Peyer's patch (tissue), 4 donors: ENCODE results near the gene LARGE2. TPM values are rescaled to one million over a fixed set of nuclear protein-coding genes. Genes with fewer than 3 reads are reported as not detected.
A peak's percentile ranks its signal among the peaks of the same experiment; 100 is the strongest.

ENCODE experiments used
- DNase-seq, 3 donors: peaks; one replicate each; pipeline ENCODE4 v3.0.0-alpha.2; 2017 to 2019
- H3K27ac ChIP-seq, 4 donors: fragments of 200-600 bp; sonication (generic); one replicate each; pipeline ENCODE4 v1.5.1; 2016 to 2019
- H3K27me3 ChIP-seq, 2 donors: fragments of 200-600 bp; sonication (generic); one replicate each; pipeline ENCODE4 v1.5.1; 2019
- H3K36me3 ChIP-seq, 3 donors: fragments of 200-600 bp; sonication (generic); one replicate each; pipeline ENCODE4 v1.5.1; 2016 to 2019
- H3K4me1 ChIP-seq, 4 donors: fragments of 200-600 bp; sonication (generic); one replicate each; pipeline ENCODE4 v1.5.1; 2016 to 2019
- H3K4me3 ChIP-seq, 4 donors: fragments of 200-600 bp; sonication (generic); 1 replicate in 3 of 4; 2 replicates in 1 of 4; pipeline ENCODE4 v1.5.1; 2016 to 2019; ENCODE audit warnings: mild to moderate bottlenecking in 1 of 4
- H3K9me3 ChIP-seq, 4 donors: fragments of 200-600 bp; sonication (generic); one replicate each; pipeline ENCODE4 v1.5.1; 2016 to 2019; ENCODE audit warnings: mild to moderate bottlenecking in 1 of 4
- CTCF ChIP-seq, 6 experiments: fragments of 450-650 bp in 4 of 6; fragments of 200-600 bp in 2 of 6; sonication (generic) in 1 of 6; IDR thresholded peaks; one replicate each; pipeline ENCODE4 v1.5.1; 2017 to 2019; ENCODE audit warnings: antibody characterized with exemption in 6 of 6, mild to moderate bottlenecking in 3 of 6, moderate library complexity in 1 of 6
- POLR2A ChIP-seq, 2 donors: fragments of 450-650 bp; IDR thresholded peaks; one replicate each; pipeline ENCODE4 v1.5.1; 2017; ENCODE audit warnings: antibody characterized with exemption in 2 of 2, mild to moderate bottlenecking in 2 of 2, moderate library complexity in 2 of 2
- total RNA-seq, 4 donors: library from RNA; depleted of rRNA; stranded (reverse); fragments of >200 nt; gene quantifications; one replicate each; pipeline ENCODE4 v1.1.0, GENCODE V29; 2016

The LARGE2 gene
- total RNA-seq, 4 donors from 2014 or later, result 0.83 to 1.6 (median 1.2) TPM; not detected in 1

GRCh38 chr11:45918962-45919675 lies 3.3 kb upstream of the LARGE2 start:
- H3K4me1 ChIP-seq, result peaks cover 3 to 32% (median 14%) of the 10 kb centered on the region in 4 donors
- H3K27me3 ChIP-seq, result peaks cover 0 to 18% of the 10 kb centered on the region in 2 donors
- no peak for TF ChIP-seq POLR2A (IDR thresholded peaks at IDR 0.05)
- TF ChIP-seq CTCF (IDR thresholded peaks at IDR 0.05), result no peak
- H3K4me3 ChIP-seq, result peak overlapping the region; percentile 75 to 95 (median 81)
- H3K27ac ChIP-seq, result peak overlapping the region in 3 of 4 donors; percentile 87 to 89 (median 87)
- H3K9me3 ChIP-seq, result no peaks in the 10 kb centered on the region
- peaks cover 0 to 21% (median 0%) of the 10 kb centered on the region in 3 donors for H3K36me3 ChIP-seq
- DNase-seq, result peak in 1 of 3 donors; percentile 40

- no peak for DNase-seq
- H3K4me3 ChIP-seq, result no peak overlapping the region
- H3K36me3 ChIP-seq, result peaks cover 0 to 12% (median 0%) of the 10 kb centered on the region in 3 donors
- no peaks in the 10 kb centered on the region for H3K9me3 ChIP-seq
- peak overlapping the region in 1 of 4 donors; percentile 89 for H3K27ac ChIP-seq
- peaks cover 3 to 32% (median 14%) of the 10 kb centered on the region in 4 donors for H3K4me1 ChIP-seq
- H3K27me3 ChIP-seq, result peaks cover 0 to 18% of the 10 kb centered on the region in 2 donors
- no peak for TF ChIP-seq CTCF (IDR thresholded peaks at IDR 0.05)
- no peak for TF ChIP-seq POLR2A (IDR thresholded peaks at IDR 0.05)
These were observed 2.5 kb upstream of the LARGE2 start for GRCh38 chr11:45919806-45920530.

GRCh38 chr11:45920531-45921477 lies 1.7 kb upstream of the LARGE2 start:
- TF ChIP-seq CTCF (IDR thresholded peaks at IDR 0.05) (no peak), POLR2A (IDR thresholded peaks at IDR 0.05) (no peak)
- peaks cover 0 to 4% (median 0%) of the 10 kb centered on the region in 3 donors for H3K36me3 ChIP-seq
- H3K27me3 ChIP-seq, result peaks cover 0 to 18% of the 10 kb centered on the region in 2 donors
- no peak for DNase-seq
- no peaks in the 10 kb centered on the region for H3K9me3 ChIP-seq
- peaks cover 3 to 32% (median 14%) of the 10 kb centered on the region in 4 donors for H3K4me1 ChIP-seq
- no peak overlapping the region for H3K27ac ChIP-seq
- no peak overlapping the region for H3K4me3 ChIP-seq

GRCh38 chr11:45921561-45922424 lies 663 bp upstream of the LARGE2 start:
- Histone ChIP-seq H3K4me3 (peak overlapping the region; percentile 39 to 74 (median 56)), H3K4me1 (peaks cover 3 to 23% (median 13%) of the 10 kb centered on the region in 4 donors), H3K27me3 (peaks cover 0 to 18% of the 10 kb centered on the region in 2 donors), H3K36me3 (no peaks in the 10 kb centered on the region), H3K27ac (peak overlapping the region in 2 of 4 donors; percentile 60 to 78), H3K9me3 (no peaks in the 10 kb centered on the region)
- TF ChIP-seq CTCF (IDR thresholded peaks at IDR 0.05) (no peak), POLR2A (IDR thresholded peaks at IDR 0.05) (no peak)
- DNase-seq, result peak; percentile 58 to 65 (median 61)
